Measurements from ENCODE around the gene SCUBE1.

DNA sequence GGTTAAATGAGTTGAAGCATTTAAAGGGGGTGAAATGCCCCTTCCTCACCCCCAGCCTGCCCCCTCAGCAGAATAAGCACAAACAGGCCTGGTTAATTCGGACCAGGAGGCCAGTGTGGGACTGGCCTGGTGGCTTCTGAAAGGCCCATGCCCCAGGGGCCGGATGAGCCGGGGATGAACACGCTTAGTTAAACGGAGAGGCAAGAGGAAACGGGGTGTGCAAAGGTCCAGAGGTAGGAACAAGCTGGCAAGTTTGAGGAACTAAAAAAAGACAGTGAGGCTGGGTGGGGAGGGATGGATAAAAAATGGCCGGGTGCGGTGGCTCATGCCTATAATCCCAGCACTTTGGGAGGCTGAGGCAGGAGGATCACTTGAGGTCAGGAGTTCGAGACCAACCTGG lies 11.5 kb downstream of the SCUBE1 start:
- TF ChIP-seq, protein P1, sequence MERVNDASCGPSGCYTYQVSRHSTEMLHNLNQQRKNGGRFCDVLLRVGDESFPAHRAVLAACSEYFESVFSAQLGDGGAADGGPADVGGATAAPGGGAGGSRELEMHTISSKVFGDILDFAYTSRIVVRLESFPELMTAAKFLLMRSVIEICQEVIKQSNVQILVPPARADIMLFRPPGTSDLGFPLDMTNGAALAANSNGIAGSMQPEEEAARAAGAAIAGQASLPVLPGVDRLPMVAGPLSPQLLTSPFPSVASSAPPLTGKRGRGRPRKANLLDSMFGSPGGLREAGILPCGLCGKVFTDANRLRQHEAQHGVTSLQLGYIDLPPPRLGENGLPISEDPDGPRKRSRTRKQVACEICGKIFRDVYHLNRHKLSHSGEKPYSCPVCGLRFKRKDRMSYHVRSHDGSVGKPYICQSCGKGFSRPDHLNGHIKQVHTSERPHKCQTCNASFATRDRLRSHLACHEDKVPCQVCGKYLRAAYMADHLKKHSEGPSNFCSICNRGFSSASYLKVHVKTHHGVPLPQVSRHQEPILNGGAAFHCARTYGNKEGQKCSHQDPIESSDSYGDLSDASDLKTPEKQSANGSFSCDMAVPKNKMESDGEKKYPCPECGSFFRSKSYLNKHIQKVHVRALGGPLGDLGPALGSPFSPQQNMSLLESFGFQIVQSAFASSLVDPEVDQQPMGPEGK (CRISPR knock-in tag; IDR thresholded peaks at IDR 0.05; ENCODE audit: borderline replicate concordance), result no peak
- TF ChIP-seq BACH2 (CRISPR knock-in tag; IDR thresholded peaks at IDR 0.05; ENCODE audit: borderline replicate concordance) (no peak), OSR1 (CRISPR knock-in tag; IDR thresholded peaks at IDR 0.05) (no peak), SNAI2 (CRISPR knock-in tag; IDR thresholded peaks at IDR 0.05) (no peak)
- TF ChIP-seq, protein P2, sequence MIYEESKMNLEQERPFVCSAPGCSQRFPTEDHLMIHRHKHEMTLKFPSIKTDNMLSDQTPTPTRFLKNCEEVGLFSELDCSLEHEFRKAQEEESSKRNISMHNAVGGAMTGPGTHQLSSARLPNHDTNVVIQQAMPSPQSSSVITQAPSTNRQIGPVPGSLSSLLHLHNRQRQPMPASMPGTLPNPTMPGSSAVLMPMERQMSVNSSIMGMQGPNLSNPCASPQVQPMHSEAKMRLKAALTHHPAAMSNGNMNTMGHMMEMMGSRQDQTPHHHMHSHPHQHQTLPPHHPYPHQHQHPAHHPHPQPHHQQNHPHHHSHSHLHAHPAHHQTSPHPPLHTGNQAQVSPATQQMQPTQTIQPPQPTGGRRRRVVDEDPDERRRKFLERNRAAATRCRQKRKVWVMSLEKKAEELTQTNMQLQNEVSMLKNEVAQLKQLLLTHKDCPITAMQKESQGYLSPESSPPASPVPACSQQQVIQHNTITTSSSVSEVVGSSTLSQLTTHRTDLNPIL (CRISPR knock-in tag; IDR thresholded peaks at IDR 0.05; ENCODE audit: low read depth), result no peak

Measured in SK-N-SH treated with all-trans-retinoic acid at 6 μM for 48 hours (cell line).